Inferior parietal cortex (tissue), 1 donor: ENCODE results near the gene STRADB.
"Not testable (repeated sequence)": the region's sequence is repeated elsewhere in the genome, so short reads cannot be mapped to it uniquely, and the experiment has no call there.

Source experiments
- DNase-seq: peaks from one replicate; pipeline ENCODE4 v3.0.0-alpha.2; 2016; ENCODE audit errors: extremely low spot score

The STRADB gene

DNA sequence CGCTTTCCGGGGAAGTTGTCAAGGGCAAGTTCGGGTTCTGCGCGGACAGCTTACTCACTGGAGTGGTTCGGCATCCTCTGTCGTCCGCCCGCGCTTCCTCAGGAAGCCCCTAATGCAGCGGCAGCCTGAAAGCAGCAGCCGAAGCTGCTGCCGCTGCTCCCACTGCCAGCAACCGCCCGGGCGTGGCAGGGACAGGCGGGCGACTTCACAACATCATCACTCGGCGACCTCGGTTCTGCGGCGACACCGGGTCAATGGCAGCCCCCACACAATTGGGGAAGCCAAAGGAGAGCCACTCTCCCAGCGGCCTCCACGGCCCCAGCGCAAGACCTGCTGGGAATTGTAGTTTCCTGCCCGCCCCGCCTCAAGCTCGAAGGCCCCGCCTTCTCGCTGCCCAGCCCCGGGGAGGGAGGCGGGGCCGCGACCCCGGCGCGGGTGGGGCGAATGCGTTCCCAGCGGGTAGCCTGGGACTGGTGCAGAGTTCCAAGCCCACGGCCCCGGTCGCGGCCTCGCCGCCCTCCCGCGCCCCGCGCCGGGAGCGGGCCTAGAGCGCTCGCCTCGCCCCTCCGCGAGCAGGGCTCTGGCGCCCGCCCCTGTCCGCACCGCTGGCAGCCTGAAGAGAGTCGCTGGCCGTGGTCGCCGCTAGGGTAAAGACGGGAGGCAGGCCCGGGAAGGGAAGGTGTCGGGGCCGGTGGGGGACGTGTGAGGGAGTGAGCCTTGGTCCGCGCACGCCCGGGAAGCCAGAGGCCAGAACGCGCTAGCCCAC, at the start of gene STRADB, which contains the start of gene TRAK2:
TSS of gene STRADB (plus strand) at position 449 of the 766 bp plus-strand sequence. CDS start 3,101 bp downstream, outside the sequence.
TSS of gene TRAK2 (minus strand) at position 167 of the 766 bp plus-strand sequence. CDS start 30,951 bp downstream, outside the sequence.
- DNase-seq: peak; percentile 94

DNA sequence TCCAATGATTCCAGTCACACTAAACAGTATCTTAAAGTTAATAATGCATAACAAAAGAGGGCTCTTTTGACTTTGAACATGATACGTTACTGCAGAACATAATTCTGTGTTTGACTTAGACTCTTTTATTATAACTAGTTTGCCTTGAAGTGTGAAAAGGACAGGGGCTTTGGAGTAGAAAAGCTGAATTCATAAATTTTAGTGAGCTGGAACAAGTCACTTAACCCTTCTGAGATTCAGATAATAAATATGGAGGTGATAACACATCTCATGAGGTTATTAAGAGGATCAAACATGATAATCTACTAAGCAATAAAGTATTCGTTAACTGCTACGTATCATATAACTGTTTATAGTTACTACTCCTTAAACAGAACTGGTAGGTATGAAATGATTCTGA, 49.7 kb upstream of the STRADB start:
- no peak for DNase-seq

DNA sequence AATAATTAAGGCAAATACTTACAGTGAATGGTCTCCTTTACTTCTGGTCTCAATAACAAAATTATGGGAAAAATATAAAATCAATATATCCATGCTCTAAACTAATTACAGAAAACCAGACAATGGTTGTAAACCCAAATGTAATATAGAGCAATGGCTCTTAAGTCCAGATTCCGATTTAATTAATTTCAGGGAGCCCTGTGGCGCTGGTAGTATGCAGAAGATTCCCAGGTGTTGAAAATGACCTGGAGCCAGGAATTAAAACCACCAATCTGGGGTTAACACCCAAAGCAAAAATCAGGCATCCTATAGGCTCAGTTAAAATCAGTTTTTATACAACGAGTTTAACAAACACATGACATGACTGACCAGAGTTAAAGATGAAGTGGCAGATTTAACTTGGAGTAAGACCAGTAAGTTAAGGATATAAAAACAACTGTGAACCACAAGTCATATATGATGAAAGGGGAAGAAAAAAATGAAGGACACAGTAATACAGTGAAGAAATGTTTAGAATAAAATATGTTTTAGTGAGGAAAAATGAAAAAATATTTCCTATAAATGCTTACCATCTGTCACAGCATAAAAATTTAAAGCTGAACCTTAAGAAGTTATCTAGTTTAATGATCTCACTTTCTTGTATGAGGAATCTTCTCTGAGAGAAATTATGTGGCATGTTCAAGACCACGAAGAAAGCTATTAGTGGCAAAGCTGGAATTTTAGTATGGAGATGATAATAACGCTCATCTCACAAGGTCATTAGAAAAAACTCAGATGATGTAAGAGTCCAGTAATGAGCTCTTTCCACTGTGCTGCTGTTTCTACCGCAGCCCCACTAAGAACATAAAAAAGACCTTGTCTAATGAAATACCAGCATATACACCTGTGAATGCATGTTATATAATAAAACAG, 48.6 kb upstream of the STRADB start:
- DNase-seq: no peak

DNA sequence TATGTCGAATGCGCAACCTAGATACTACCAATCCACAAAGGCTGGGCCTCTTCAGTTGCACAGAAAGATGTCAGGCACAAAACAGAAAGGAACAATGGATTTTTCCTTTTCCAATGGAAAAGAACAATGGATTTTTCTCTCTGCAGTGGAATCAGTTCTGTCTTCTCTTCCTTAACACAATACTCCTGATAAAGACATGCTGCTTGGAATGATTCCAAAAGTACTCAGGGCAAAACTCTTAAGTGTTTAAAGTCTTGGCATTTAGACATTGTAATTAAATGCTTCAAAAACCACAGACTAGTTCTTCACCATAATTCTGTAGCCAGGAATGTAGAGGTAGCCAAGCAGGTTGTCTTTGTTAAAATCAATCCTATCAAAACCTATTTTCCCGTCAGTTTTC, 47.7 kb upstream of the STRADB start:
- no peak for DNase-seq

GRCh38 chr2:201404699-201405280, 46.8 kb upstream of the STRADB start:
- no peak for DNase-seq

DNA sequence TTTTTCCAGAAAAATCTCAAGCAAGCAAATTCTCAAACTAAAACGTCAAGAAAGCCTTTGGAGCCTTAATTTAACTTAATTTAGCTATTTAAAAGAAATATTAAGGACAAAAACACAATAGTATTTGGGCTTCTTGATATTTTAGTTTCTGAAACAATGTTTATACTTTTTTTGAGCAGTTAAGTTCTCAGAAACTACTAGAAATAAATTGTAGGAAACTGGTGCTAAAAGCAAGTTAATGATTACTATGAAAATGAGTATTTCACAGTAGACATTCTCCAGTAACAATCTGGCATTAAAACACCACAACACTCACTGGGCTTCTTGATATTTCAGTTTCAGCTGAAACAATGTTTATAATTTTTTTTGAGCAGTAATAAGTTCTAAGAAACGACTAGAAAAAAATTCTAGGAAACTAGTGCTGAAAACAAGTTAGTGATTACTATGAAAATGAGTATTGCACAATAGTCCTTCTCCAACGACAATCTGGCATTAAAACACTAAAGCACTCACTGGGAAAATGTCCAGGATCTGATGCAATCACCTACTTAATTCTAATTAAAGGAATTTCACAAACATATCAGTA, 45.4 kb upstream of the STRADB start:
- peak; percentile 58 for DNase-seq

DNA sequence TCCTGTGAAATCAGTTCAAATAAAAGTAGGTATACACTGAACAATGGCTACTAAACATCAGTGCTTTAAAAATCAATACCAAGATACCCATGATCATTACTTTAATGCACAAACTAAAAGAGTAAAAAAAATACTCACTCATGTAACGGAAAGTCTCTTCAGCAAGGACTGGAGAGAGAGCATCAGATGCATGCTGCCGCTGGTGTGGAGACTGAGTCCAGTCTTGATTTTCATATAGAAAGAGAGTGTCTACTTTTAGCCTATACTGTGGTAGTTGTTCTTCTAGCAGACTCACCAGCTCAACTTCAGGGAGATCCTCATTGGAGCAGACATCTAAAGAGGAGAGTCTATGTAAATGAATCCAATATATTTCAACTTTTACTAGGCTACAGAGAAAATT, 44.3 kb upstream of the STRADB start:
- no peak for DNase-seq

GRCh38 chr2:201408931-201409330, 42.6 kb upstream of the STRADB start:
- DNase-seq: no peak

GRCh38 chr2:201411421-201411820, 40.1 kb upstream of the STRADB start:
- no peak for DNase-seq

GRCh38 chr2:201413143-201413542, 38.4 kb upstream of the STRADB start:
- DNase-seq: no peak

- no peak for DNase-seq
Observed at GRCh38 chr2:201413552-201413951, 38.0 kb upstream of the STRADB start.

DNA sequence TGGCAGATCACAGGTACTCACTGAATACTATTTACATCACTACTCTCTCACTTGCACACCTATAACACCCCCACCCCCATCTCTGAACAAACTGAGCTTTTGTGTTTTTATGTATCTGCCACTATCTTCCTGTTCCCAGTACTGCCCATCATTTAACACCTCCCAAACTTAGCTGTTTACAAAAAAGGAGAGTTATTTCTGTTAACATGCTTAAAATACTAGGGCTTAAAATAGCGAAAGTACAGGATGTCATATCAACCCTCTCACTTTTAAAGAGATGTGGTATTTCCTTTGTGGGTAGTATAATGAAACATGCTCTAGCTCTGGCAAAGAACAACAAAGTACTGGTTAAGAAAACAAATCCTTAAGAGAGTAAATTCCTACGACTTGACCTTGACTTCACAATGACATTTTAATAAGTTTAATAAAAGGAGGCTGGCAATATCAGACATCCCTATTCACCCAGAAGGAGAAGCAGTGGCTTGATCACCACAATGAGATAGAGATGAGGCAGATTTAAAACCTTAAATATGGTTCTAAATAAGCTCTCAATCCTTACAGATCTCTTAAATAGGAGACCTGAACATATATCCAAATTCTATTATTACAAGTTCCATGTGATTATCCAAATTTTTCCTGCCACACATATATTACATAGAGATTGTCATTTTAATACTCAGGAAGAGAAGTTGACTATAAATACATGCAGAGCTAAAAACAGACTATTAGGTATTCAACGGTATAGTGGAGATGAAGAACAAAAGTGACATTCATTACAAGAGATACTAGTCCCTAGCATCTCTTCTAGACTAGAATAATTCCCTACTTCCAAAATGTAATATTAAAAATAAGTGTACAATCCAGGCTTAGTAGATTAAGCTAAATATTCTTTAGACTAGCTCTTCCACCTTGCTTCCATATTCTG, 37.2 kb upstream of the STRADB start:
- DNase-seq: no peak

- no peak for DNase-seq
Observed at GRCh38 chr2:201415149-201415548, 36.4 kb upstream of the STRADB start.

- DNase-seq: no peak
Observed at GRCh38 chr2:201419057-201419635, 32.4 kb upstream of the STRADB start.

DNA sequence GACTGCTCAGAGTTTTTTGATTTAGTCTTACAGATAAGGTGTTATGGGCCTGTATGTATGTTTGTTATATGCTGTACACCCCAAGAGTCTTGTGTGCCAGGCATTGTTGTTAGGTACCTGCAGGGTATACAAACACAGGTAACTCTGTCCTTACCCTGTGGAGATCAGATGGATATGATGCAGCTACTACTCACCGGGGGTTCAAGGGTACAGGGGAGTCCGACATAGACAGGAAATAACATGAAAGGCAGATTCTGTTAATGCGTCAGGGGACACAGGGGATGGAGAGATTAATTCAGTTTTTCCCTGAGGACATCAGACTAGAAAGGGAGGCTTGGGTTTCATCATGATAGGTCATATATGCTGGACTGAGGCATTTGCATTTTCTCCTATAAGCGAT, 31.6 kb upstream of the STRADB start:
- no peak for DNase-seq

DNA sequence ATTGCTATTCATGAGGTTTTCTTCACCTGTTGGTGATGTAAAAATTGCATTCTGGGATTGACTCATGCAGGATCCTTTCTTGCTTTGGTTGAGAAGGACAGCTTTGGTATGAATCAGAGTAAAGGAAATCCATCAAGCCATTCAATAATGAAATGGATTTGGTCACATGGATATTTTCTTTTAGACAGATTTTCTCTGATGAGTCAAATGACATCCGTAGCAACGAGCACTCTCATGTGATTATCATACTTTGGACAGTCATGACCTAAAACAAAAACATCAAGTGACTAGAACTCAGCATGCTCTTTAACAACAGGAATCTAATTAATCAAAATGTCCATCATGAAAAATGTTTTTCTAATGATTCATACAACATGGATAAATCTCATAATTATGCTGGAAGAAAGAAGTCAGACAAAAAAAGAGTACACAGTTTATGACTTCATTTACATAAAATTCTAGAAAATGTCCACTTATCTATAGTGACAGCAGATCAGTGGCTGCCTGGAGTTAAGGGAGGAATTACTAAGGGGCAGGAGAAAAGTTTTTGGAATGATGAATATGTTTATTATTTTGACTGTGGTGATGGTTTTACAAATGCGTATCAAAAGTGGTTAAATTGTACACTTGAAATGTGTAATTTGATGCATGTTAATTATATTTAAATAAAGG, 31.0 kb upstream of the STRADB start:
- no peak for DNase-seq

DNA sequence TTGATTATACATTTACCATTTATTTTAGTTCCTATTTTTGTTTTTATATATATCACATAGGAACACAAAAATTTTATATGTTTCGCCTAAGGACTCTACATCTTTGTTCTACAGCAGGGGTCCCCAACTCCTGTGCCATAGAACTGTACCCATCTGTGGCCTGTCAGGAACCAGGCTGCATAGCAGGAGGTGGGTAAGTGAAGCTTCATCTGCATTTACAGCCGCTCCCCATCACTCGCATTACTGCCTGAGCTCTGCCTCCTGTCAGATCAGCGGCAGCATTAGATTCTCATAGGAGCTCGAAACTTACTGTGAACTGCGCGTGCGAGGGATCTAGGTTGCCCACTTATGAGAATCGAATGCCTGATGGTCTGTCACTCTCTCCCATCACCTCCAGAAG, 25.6 kb upstream of the STRADB start:
- no peak for DNase-seq

GRCh38 chr2:201428366-201428765, 23.2 kb upstream of the STRADB start:
- not testable (repeated sequence) for DNase-seq

- not testable (repeated sequence) for DNase-seq
Observed at GRCh38 chr2:201429835-201430234, 21.7 kb upstream of the STRADB start.

DNA sequence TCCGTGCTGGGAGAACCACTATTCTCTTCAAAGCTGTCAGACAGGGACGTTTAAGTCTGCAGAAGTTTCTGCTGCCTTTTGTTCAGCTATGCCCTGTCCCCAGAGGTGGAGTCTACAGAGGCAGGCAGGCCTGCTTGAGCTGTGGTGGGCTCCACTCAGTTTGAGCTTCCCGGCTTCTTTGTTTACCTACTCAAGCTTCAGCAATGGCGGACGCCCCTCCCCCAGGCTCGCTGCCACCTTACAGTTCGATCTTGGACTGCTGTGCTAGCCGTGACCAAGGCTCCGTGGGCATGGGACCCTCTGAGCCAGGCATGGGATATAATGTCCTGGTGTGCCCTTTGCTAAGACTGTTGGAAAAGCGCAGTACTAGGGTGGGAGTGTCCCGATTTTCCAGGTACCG, 21.2 kb upstream of the STRADB start:
- DNase-seq: not testable (repeated sequence)
